Glutamatergic neuron (in vitro differentiated cells): ENCODE measurements around the gene HDAC4. TPM values are rescaled to one million over a fixed set of nuclear protein-coding genes. Genes with fewer than 3 reads are reported as not detected.

Experiments used
- DNase-seq: peaks from one replicate; pipeline ENCODE4 v3.0.0; 2022
- H3K27ac Mint-ChIP-seq: one replicate; pipeline ENCODE4 v1.8.0; 2020; ENCODE audit warnings: mild to moderate bottlenecking, mixed read lengths, inconsistent platforms; ENCODE audit not compliant: unreplicated experiment
- H3K27me3 Mint-ChIP-seq: one replicate; pipeline ENCODE4 v1.8.0; 2020; ENCODE audit warnings: mild to moderate bottlenecking, moderate library complexity, mixed read lengths, inconsistent platforms; ENCODE audit not compliant: unreplicated experiment
- H3K36me3 Mint-ChIP-seq: one replicate; pipeline ENCODE4 v1.8.0; 2020; ENCODE audit warnings: mild to moderate bottlenecking, mixed read lengths, inconsistent platforms; ENCODE audit not compliant: unreplicated experiment
- H3K4me1 Mint-ChIP-seq: one replicate; pipeline ENCODE4 v1.8.0; 2020; ENCODE audit warnings: mild to moderate bottlenecking, low read depth, mixed read lengths, inconsistent platforms; ENCODE audit not compliant: unreplicated experiment
- H3K4me3 Mint-ChIP-seq: one replicate; pipeline ENCODE4 v1.8.0; 2020; ENCODE audit warnings: mild to moderate bottlenecking, mixed read lengths, inconsistent platforms; ENCODE audit not compliant: unreplicated experiment
- H3K9me3 Mint-ChIP-seq: one replicate; pipeline ENCODE4 v1.8.0; 2020; ENCODE audit warnings: mild to moderate bottlenecking, moderate library complexity, mixed read lengths, inconsistent platforms; ENCODE audit not compliant: unreplicated experiment
- CTCF ChIP-seq: fragments of 200-600 bp; sonication (generic); IDR thresholded peaks from one replicate; pipeline ENCODE4 v1.5.0; 2021; ENCODE audit not compliant: partially characterized antibody, unreplicated experiment
- total RNA-seq: library from RNA; stranded (reverse); fragmentation: NEBNext Ultra II Directional; extraction: Animal tissue kit (Norgen Biotek cat#: 25700); gene quantifications from one replicate; pipeline ENCODE4 v1.2.1, GENCODE V29; 2021; ENCODE audit not compliant: unreplicated experiment

Gene HDAC4
- total RNA-seq, 1 donor from 2014 or later: 90.6 TPM

- H3K27me3 Mint-ChIP-seq: peaks cover 7% of the 10 kb centered on the region
- TF ChIP-seq CTCF: no peak
- H3K4me1 Mint-ChIP-seq: no peaks in the 10 kb centered on the region
- no peak overlapping the region for H3K27ac Mint-ChIP-seq
- no peak for DNase-seq
- peaks cover 13% of the 10 kb centered on the region for H3K36me3 Mint-ChIP-seq
- H3K9me3 Mint-ChIP-seq: peaks cover 8% of the 10 kb centered on the region
- H3K4me3 Mint-ChIP-seq: no peak overlapping the region
Measured at GRCh38 chr2:239068411-239068810, 332.4 kb downstream of the HDAC4 start.

DNA sequence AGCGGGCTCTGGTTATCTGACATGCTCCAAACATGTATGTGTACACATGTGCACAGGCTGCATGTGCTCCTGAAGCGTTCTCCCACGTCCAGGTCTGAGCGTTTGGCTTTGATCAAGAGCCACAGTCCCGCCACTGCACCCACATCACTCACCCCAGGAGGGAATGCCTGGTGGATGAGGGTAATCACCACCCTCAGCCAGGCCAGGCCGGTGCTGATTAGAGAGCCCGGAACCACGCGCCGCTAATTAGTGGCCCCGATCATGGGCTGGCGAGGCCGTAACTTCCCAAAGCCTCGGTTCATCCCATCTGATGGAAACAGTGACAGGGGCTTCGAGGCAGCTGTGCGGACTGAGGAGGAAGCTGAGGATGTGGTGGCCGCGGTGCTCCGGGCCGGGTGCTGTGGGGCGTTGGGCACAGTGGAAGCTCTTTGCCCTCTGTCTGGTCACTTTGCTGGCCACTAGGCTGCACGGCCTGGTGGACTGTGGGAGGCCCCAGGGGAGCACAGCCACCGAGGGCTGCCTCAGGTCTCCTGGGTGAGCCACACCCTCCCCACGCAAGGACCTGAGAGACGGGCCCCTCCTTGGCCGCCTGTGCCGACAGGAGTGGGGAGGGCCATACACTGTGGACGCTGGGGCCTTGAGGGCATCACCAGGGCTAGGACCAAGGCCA, 333.5 kb downstream of the HDAC4 start:
- H3K9me3 Mint-ChIP-seq: peaks cover 8% of the 10 kb centered on the region
- peaks cover 13% of the 10 kb centered on the region for H3K36me3 Mint-ChIP-seq
- no peak for DNase-seq
- peaks cover 7% of the 10 kb centered on the region for H3K27me3 Mint-ChIP-seq
- no peak for TF ChIP-seq CTCF
- H3K27ac Mint-ChIP-seq: no peak overlapping the region
- no peaks in the 10 kb centered on the region for H3K4me1 Mint-ChIP-seq
- no peak overlapping the region for H3K4me3 Mint-ChIP-seq

- Mint-ChIP-seq H3K4me3 (no peak overlapping the region), H3K4me1 (no peaks in the 10 kb centered on the region), H3K27ac (no peak overlapping the region), H3K9me3 (peaks cover 6% of the 10 kb centered on the region), H3K36me3 (peaks cover 7% of the 10 kb centered on the region), H3K27me3 (peaks cover 7% of the 10 kb centered on the region)
- no peak for DNase-seq
- no peak for TF ChIP-seq CTCF
Measured at GRCh38 chr2:239066597-239066996, 334.2 kb downstream of the HDAC4 start.

DNA sequence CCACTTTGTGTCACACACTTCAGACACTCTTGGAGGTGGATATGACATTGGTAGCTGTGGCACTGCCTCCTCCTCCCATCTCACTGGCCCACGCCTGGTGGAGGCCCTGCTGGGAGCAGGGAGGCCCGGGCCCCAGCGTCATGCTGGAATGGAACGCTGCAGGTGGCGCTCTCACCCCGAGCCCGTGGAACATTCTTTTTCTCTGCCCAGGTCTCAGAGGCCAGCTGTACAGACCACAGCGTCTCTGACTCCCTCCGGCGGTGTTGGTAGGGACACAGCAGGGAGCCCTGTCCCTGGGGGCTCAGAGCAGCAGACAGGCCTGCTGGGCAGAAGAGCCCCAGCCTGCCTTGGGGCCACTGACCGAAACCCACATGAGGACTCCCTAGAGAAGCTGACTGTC, 334.9 kb downstream of the HDAC4 start:
- Mint-ChIP-seq H3K9me3 (peaks cover 8% of the 10 kb centered on the region), H3K4me1 (no peaks in the 10 kb centered on the region), H3K4me3 (no peak overlapping the region), H3K27ac (no peak overlapping the region), H3K36me3 (peaks cover 5% of the 10 kb centered on the region), H3K27me3 (peaks cover 12% of the 10 kb centered on the region)
- no peak for DNase-seq
- TF ChIP-seq CTCF: no peak

- H3K27ac Mint-ChIP-seq: no peak overlapping the region
- peaks cover 5% of the 10 kb centered on the region for H3K36me3 Mint-ChIP-seq
- H3K27me3 Mint-ChIP-seq: peaks cover 12% of the 10 kb centered on the region
- no peak overlapping the region for H3K4me3 Mint-ChIP-seq
- DNase-seq: no peak
- TF ChIP-seq CTCF: no peak
- no peaks in the 10 kb centered on the region for H3K4me1 Mint-ChIP-seq
- peaks cover 8% of the 10 kb centered on the region for H3K9me3 Mint-ChIP-seq
Measured at GRCh38 chr2:239065537-239065936, 335.3 kb downstream of the HDAC4 start.
